Right atrium auricular region (tissue), 2 donors: ENCODE data around the gene SPSB3. TPM values are rescaled to one million over a fixed set of nuclear protein-coding genes. Genes with fewer than 3 reads are reported as not detected.
A peak's percentile ranks its signal among the peaks of the same experiment; 100 is the strongest.

ENCODE experiments used
- DNase-seq: peaks from one replicate; pipeline ENCODE4 v3.0.0-alpha.2; 2019; ENCODE audit warnings: low spot score
- H3K27ac ChIP-seq, 2 donors: fragments of 200-600 bp; sonication (generic); 1 replicate in 1 of 2; 2 replicates in 1 of 2; pipeline ENCODE4 v1.5.1; 2016 to 2019
- H3K27me3 ChIP-seq, 2 donors: fragments of 200-600 bp; sonication (generic); one replicate each; pipeline versions ENCODE4 v1.5.1 to v1.6.0; 2017 to 2019
- H3K36me3 ChIP-seq: fragments of 200-600 bp; sonication (generic); one replicate; pipeline ENCODE4 v1.5.1; 2016
- H3K4me1 ChIP-seq, 2 donors: fragments of 200-600 bp; sonication (generic); one replicate each; pipeline versions ENCODE4 v1.5.1 to v1.6.0; 2017 to 2019
- H3K4me3 ChIP-seq, 2 donors: fragments of 200-600 bp; sonication (generic); 1 replicate in 1 of 2; 2 replicates in 1 of 2; pipeline ENCODE4 v1.5.1; 2017 to 2019; ENCODE audit warnings: mild to moderate bottlenecking in 1 of 2, moderate library complexity in 1 of 2
- H3K9me3 ChIP-seq, 2 donors: fragments of 200-600 bp; sonication (generic); one replicate each; pipeline ENCODE4 v1.5.1; 2019
- CTCF ChIP-seq, 2 donors: fragments of 200-600 bp; sonication (generic); IDR thresholded peaks; one replicate each; pipeline ENCODE4 v1.5.1; 2019; ENCODE audit warnings: antibody characterized with exemption in 2 of 2
- total RNA-seq, 2 donors: library from RNA; depleted of rRNA; stranded (reverse); fragments of >200 nt; gene quantifications; one replicate each; pipeline ENCODE4 v1.1.0, GENCODE V29; 2016

The SPSB3 gene
- total RNA-seq, 2 donors from 2014 or later = 41.9 to 49.0 TPM

- H3K9me3 ChIP-seq = no peaks in the 10 kb centered on the region
- no peaks in the 10 kb centered on the region for H3K27me3 ChIP-seq
- peak in 1 of 2 donors; percentile 64 for TF ChIP-seq CTCF (IDR thresholded peaks at IDR 0.05)
- H3K4me1 ChIP-seq = peaks cover 0 to 9% of the 10 kb centered on the region in 2 donors
- H3K36me3 ChIP-seq = peaks cover 56% of the 10 kb centered on the region
- peak; percentile 73 for DNase-seq
- no peak overlapping the region for H3K27ac ChIP-seq
- H3K4me3 ChIP-seq = no peak overlapping the region
Observed at GRCh38 chr16:1812732-1813163, 30.4 kb upstream of the SPSB3 start.

GRCh38 chr16:1810536-1810935 is 28.2 kb upstream of the SPSB3 start:
- Histone ChIP-seq H3K9me3 (no peaks in the 10 kb centered on the region), H3K36me3 (peaks cover 51% of the 10 kb centered on the region), H3K27me3 (no peaks in the 10 kb centered on the region), H3K4me3 (no peak overlapping the region), H3K4me1 (peaks cover 0 to 9% of the 10 kb centered on the region in 2 donors), H3K27ac (no peak overlapping the region)
- DNase-seq = no peak
- no peak for TF ChIP-seq CTCF (IDR thresholded peaks at IDR 0.05)

GRCh38 chr16:1810106-1810505 is 27.7 kb upstream of the SPSB3 start:
- no peak for DNase-seq
- H3K27me3 ChIP-seq = no peaks in the 10 kb centered on the region
- H3K4me3 ChIP-seq = no peak overlapping the region
- no peak overlapping the region for H3K27ac ChIP-seq
- peaks cover 0 to 9% of the 10 kb centered on the region in 2 donors for H3K4me1 ChIP-seq
- no peak for TF ChIP-seq CTCF (IDR thresholded peaks at IDR 0.05)
- H3K9me3 ChIP-seq = no peaks in the 10 kb centered on the region
- H3K36me3 ChIP-seq = peaks cover 47% of the 10 kb centered on the region

- H3K36me3 ChIP-seq = peaks cover 47% of the 10 kb centered on the region
- no peak overlapping the region for H3K4me3 ChIP-seq
Observed at GRCh38 chr16:1809281-1809801, 27.0 kb upstream of the SPSB3 start.

GRCh38 chr16:1808691-1809090 is 26.3 kb upstream of the SPSB3 start:
- Histone ChIP-seq H3K27ac (no peak overlapping the region), H3K27me3 (no peaks in the 10 kb centered on the region), H3K9me3 (no peaks in the 10 kb centered on the region), H3K4me1 (peaks cover 0 to 9% of the 10 kb centered on the region in 2 donors), H3K4me3 (no peak overlapping the region), H3K36me3 (peaks cover 44% of the 10 kb centered on the region)
- DNase-seq = no peak
- no peak for TF ChIP-seq CTCF (IDR thresholded peaks at IDR 0.05)

More at GRCh38 chr16:1809281-1809801, 27.0 kb upstream of the SPSB3 start:
- Histone ChIP-seq H3K4me1 (peaks cover 0 to 9% of the 10 kb centered on the region in 2 donors), H3K9me3 (no peaks in the 10 kb centered on the region), H3K27me3 (no peaks in the 10 kb centered on the region), H3K27ac (no peak overlapping the region)
- no peak for DNase-seq
- no peak for TF ChIP-seq CTCF (IDR thresholded peaks at IDR 0.05)

GRCh38 chr16:1807626-1808025 is 25.3 kb upstream of the SPSB3 start:
- Histone ChIP-seq H3K4me3 (no peak overlapping the region), H3K9me3 (no peaks in the 10 kb centered on the region), H3K27me3 (no peaks in the 10 kb centered on the region), H3K4me1 (peaks cover 0 to 3% of the 10 kb centered on the region in 2 donors), H3K36me3 (peaks cover 40% of the 10 kb centered on the region), H3K27ac (no peak overlapping the region)
- DNase-seq = no peak
- no peak for TF ChIP-seq CTCF (IDR thresholded peaks at IDR 0.05)
